Left renal pelvis (tissue), 4 donors: ENCODE results near the gene ADD3. TPM values are rescaled to one million over a fixed set of nuclear protein-coding genes. Genes with fewer than 3 reads are reported as not detected.

ENCODE experiments used
- DNase-seq, 4 donors: peaks; one replicate each; pipeline ENCODE4 v3.0.0-alpha.2; 2013; ENCODE audit warnings: low read depth in 4 of 4, low spot score in 3 of 4
- polyA plus RNA-seq, 4 donors: library from polyadenylated mRNA; unstranded; fragments of 120-200 nt; gene quantifications; one replicate each; pipeline ENCODE4 v1.2.1, GENCODE V29; 2013; ENCODE audit not compliant: insufficient read length in 4 of 4

ADD3 gene, protein sequence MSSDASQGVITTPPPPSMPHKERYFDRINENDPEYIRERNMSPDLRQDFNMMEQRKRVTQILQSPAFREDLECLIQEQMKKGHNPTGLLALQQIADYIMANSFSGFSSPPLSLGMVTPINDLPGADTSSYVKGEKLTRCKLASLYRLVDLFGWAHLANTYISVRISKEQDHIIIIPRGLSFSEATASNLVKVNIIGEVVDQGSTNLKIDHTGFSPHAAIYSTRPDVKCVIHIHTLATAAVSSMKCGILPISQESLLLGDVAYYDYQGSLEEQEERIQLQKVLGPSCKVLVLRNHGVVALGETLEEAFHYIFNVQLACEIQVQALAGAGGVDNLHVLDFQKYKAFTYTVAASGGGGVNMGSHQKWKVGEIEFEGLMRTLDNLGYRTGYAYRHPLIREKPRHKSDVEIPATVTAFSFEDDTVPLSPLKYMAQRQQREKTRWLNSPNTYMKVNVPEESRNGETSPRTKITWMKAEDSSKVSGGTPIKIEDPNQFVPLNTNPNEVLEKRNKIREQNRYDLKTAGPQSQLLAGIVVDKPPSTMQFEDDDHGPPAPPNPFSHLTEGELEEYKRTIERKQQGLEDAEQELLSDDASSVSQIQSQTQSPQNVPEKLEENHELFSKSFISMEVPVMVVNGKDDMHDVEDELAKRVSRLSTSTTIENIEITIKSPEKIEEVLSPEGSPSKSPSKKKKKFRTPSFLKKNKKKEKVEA
- polyA plus RNA-seq, result 100 to 1,000 TPM; 266 to 277 (median 273) TPM

DNA sequence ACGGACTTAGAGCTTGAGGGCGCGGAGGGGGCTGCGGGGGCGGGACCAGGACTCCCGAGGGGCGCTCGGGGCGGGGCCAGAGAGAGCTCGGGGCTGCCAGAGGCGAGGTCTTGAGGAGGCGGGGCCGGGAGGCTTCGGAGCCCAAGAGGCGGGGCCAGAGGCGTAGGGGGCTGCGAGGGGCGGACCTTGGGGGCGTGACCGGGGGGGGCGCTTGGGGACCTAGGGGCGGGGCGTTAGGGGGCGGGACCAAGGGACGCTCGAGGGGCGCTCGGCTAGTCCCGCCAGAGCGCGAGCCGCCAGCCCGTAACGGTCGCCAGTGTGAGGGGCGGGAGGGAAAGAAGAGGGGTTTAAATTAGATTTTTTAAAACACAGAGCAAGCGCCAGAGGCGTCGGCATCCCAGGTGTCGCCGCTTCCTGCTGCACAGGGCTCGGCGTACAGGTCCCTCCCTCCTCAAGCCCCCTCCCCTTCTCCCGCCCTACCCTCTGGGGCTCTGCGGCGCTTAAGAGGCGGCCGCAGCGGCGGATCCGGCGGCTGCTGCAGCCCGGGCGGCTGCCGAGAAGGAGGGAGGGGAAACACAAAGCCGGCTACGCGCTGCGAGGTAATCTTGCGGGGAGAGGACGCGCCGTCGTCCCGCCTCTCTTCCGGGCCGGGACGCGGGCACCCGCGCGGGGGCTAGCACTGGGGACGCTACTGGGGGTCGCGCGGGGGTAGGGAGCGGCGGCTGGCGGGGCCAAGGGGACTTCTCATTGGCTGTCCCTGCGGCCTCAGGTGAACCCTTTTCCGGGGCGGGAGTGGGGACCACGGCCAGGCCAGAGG lies at the start of gene ADD3:
TSS of gene ADD3 (plus strand) at position 284 of the 817 bp plus-strand sequence. CDS start 92,670 bp downstream, outside the sequence.
- DNase-seq, result peak; percentile 84 to 94 (median 94)

DNA sequence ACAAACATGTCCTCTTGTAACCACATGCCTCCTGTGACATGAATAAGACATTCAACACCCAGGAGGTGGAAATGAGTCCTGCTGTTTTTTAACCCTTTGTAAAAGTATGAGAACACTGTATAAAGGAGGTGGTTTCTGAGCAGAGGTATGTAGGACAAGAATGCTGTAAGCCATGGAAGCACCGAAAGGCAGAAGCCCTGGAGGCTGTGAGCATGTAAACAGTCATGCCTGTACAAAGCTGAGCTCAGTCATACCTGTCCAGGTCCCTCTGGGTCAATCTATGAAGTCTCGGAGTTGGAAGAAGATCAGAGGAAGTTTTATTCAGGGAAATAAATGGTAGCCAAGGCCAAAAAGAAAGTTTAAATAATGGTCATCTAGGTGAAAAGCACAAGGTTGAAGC lies 49.7 kb upstream of the ADD3 start:
- DNase-seq, result no peak

DNA sequence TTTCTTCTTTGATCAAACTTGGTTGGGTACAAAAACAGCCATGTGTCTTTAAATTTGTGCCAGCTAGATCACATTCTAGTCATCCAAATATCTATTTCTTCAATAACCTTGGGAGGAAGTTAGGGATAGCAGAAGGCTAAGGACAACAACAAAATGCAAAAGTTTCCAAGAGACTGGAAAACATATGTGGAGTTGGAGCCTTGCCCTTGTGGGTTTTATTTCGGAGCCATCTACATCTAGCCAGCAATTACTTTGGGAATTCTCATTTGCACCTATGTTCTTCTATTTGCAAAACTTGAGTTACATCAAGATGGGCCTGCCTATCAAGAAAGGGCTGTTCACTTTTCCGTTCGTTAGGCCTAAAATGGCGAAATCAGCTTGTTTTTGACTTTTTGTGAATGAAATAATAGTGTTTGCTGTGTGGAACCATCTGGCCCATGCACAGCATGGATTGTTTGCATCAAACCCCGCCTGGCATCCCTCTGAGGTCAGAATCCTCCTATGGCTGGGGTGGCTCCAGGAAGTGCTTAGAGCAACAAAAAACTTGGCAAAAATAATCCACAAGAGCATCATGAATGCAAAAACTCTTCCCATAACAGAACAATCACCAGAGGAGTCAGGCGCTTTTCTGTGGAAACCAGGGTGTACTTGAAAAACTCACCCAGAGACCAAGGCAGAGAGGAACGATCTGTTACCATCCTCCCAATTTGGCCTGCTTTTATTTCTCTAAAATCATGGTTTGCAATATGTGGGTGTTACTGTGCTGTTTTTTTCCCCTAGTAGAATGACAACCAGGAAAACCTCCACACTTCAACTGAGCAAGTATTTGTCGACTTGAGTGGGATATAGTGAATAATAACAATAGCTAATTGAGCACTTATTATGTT lies 48.3 kb upstream of the ADD3 start:
- DNase-seq, result no peak

DNA sequence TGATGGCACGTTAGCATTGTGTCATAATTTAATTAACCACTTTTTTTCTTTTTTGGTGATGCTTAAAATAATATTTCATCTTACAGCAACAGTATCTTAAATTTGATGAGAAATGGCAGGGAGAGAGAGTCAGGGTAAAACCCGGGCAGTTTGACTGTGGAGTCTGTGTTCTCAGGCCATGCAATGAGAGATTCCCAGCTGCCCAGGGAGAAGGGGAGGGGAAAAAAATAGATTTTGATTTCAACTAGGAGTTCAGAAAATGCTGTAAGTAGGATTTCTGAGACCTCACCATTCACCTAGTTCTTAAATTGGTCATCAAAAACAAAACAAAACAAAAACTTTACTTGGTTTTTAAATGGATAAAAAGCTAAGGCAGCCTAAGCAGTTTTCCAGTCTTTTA lies 47.1 kb upstream of the ADD3 start:
- DNase-seq, result no peak

DNA sequence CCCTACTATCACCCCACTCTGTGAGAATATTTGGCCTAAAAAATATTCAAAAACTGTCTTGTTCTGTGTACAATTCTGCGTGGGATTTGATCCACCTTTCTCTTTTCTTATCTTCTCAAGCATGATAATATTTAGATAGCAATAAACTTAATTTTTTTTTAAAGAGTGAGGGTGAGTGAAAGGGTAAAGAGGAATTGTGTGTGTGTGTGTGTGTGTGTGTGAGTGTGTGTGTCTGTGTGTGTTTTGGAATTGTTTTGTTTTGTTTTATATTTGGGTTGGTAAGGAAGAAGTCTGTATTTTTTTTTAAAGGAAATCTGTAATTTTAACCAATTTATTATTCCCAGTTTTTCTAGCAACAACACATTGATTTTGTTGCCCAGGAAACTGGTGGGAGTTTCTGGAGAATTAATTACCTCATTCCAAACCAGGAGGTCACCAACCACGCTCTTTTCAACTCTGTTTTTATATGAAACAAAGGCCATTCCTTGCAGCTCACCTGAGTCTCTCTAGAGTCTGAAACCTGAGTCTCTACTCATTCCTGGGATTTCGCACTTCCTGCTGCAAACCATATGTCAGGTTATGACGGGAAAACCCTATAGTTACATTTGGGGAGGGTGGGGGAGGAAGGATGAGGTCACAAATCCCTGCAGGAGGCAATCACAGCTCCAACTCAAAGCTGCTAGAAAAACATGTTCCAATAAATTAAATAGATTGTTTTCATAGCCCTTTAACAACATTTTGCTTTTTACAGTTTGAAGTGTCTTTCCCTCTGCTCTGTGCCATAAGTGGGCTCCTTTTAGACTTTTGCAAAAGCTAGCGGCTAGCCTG lies 46.4 kb upstream of the ADD3 start:
- no peak for DNase-seq

DNA sequence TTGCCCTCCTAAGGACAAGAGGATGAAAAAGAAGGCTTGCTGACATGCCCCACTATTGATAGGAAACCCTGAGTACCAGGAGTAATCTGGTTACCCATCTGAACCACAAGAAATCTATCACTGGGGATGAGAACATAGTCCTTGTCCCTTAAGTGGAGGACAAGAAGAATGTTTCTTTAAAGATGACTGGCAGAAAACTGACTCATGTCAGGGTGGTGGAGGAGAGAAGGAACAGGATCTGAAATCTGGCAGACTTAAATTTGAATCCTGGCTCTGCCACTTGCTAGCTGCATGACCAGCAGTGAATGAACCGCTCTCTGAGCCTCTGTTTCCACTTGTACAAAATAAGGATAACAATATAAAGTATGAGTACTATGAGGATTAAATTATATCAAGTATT lies 45.5 kb upstream of the ADD3 start:
- DNase-seq, result no peak

DNA sequence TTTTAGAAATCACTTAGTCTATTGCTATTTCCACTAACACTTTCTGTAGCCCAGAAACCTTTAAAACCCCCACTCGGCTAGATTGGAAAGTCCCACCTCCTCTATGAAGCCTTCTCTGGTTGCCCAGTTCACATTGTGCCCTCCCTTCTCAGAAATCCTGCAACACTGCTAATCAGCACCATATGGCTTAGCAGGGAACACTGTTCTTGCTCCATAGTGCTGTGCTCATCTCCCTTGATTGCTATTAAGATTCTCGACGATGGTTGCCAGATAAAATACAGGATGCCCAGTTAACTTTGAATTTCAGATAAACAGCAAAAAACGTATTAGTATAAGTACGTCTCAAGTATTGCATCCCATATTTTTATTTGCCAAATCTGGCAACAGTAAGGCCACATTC lies 44.3 kb upstream of the ADD3 start:
- no peak for DNase-seq

DNA sequence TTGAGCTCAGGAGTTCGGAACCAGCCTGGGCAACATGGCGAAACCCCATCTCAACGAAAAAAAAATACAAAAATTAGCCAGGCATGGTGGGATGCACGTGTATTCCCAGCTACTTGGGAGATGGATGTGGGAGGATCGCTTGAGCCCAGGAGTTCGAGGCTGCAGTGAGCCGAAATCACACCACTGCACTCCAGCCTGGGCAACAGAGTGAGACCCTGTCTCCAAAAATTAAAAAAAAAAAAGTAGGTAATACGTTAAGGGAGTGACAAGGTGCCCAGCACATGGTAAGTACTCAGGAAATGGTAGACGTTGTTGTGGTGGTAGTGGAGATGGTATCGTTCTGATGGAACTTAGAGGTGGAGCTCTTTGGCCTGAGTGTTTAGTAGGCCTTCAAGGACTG lies 43.5 kb upstream of the ADD3 start:
- no peak for DNase-seq

DNA sequence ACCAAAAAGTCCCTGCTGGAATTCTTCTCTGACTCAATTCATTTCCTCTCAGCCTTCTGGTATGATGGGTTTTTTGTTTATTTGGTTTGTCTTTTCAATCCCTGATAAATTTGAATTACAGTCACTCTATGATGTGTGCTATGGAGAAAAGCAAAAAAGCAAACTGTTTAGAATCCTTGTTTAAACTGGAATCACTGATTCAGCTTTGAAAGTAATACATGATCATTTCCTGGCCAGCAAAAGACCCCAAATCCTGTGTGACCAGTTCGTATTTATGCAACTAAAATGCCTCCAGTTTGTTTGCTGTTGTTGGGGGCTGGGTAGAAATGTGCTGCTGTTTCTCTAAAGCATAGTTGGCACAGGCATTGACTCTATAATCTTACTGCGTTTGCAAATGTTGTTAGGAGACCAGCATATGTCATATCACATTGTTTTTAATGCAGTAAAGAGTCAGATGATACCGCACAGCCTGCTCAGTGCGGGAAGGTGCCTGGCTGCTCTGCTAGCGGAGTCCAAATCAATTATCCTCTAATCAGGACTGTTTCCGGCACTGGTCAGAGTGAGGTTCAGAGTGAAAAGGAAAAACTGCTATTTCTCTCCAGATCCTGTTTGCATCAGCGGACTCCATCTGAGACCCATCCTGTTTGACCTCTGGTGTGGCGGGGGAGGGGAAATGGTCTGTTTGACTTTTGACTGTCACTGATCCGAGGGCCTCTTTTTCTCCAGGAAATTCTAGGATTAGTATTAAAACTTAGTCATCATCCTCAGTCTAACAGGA lies 40.6 kb upstream of the ADD3 start:
- DNase-seq, result peak in 1 of 4 donors; percentile 61

DNA sequence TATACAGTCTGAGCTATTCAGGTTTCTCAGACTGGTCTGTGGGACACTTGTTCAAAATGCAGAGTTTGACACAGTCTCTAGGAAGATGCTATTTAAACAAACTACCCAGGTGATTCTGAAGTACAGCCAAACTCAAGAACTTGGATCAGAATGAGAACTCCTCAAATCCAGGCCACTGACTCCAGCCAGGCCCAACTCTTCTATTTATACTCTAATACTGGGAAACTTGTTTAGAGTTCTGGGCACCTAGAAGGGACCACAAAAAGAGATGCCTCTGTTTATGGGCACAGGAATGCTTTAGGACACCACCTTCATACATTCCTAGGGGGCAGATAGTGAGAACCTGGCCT lies 40.1 kb upstream of the ADD3 start:
- DNase-seq, result no peak

DNA sequence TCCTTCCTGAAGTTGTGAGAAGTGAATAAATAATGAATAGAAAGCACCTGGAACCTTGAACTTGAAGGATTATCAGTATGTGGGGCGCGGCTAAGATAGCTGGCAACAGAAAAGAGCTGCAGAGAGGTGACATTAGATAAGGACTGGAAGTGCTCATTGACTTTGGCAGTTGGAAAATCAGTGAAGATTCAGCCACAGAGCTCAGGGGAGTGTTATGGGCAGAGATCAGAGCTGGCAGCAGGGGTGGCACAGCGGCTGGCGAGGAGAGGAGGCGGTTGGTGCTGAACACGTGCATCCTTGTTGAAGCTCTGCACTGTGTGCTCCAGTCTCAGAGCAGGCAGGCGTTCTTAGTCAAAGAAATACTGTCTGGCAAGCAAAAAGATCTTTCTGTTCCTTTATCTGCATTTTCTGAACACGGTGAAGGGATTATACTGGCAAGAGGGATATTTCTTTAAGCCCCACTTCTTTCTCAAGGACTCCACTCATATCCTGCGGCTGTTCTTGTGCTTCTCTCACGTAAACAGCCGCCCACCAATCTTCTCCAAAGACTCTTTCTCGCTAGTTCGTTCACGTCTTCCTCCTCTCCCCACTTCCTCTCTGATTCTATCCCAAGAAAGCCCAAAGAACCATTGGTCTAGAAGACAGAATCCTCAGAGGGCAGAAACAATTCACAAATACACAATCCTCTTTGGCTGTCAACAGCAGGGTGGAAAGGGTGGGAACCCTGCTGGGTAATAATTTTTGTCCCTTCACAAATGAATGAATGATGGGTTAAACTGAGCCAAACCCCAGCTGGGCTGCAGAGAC lies 38.6 kb upstream of the ADD3 start:
- DNase-seq, result no peak

DNA sequence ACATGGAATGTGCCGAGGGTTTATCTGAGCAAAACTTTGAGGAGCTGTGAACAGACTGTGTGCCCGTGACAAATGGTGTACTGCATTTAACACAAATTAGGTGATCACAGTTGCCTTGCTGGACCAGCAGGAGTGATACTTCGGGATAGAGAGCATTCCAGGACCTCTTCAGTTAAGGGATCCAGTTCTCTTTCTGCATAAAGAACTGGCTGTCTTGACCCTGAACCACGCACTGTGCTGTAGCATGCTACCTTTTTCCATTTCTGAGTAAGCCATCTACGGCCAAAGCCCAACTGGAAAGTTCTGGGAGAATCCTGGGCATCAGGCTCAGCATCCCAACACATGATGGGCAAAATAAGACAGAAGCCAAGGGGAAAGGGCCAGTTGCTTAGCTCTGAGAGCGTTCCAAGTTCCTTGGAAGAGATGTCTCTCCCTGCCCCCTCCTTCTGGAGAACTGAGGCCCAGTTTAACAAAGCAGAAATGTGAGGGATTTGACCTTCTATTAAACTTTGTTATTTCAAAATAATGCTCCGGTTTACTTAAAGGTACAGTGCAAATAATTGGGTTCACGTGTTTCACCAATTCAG lies 37.9 kb upstream of the ADD3 start:
- no peak for DNase-seq

DNA sequence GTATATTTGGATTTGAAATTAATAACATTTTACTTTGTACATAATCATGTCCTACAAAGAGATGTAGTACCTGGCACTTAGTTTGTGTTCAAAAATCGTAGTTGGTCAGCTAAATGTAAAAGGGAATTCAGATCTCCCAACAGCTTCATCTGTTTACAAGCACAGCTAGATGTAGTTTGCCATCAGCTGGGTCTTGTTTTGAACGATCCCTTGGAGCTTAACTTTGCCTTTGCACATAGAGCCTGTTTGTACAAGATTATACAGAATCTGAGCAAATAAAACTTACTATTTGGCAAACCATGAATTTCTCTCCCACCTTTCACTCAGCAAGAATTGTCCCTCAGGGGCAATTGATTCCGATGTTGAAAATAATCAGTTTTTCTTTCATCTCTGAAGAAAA lies 36.1 kb upstream of the ADD3 start:
- DNase-seq, result no peak

DNA sequence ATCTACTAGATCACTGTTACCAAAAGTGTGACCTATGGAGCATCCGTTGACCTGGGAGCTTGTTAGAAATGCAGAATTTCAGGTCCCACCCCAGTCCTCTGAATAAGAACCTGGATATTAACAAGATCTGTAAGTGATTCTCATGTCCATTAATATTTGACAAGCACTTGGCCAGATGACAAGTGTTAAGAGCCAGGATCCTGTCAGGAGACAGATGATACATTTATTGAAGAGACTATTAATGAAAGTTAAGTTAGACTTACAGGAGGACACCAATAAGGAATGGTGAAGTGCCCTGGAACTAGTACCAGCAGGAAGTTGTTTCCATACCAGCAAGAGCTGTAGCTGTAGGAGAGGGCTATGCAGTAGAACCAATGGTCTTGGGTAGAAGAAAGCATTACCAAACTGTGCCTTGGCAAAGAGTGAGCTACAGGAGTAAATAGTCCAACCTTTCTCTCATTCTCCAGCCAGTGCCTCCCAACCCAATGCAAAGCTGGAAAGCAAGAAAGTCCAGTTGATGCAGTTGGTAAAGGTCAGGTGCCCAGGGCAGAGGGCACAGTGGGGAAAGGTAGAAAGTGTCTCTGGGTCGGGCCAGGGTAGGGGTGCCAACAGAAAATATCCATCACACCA lies 35.3 kb upstream of the ADD3 start:
- DNase-seq, result no peak

DNA sequence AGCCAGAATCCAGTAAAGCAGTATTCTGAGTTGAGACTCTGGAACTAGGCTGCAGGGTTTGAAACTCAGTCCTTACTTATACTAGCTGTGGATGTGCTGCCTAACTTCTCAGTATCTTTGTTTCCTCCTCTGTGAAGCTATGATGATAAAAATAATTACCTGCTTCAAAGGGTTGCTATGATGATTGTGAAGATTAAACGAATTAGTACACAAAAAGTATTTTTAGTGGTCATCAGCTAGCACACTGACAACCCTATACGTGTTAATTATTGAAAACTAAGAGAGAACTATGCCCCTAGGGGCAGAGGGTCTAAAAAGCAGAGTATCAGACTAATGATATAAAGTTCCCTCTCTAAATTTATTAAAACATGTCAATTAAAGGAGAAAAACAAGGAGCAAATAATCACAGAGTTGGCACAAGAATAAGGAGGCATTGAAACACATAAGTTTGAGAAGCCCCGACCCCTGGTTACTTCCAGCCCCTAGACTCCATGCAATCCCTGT lies 34.4 kb upstream of the ADD3 start:
- DNase-seq, result no peak

DNA sequence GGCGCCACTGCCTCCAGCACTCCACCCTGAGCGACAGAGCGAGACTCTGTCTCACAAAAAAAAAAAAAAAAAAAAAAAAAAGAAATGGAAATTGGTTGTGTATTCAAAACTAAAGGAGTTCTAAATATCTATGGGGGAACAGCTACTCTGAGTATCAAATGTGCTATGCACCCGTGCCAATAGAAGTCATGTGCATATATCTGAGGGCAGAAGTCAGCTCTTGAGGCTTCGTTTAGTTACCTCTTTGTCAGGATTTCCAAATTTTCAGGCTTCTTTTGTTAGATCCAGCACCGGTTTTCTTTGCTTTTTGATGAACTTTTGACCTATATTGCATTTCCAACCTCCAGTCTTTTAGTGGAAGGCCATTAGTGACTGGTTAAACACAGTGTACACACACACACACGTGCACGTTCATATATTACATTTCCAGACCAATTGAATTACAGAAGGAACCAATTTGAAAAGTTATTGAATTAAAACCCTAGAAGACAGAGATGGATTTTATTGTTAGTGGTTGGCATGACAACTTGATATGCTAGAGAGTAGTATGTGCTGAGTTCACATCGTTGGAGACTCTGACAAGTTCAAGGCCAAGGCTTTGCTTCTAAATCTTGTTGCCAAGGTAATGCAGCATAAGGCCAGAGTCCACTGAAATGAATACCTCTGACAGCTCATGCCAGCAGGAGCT lies 33.1 kb upstream of the ADD3 start:
- DNase-seq, result no peak
